Heart left ventricle (tissue), 13 donors: Measurements from ENCODE around the gene DNAJB14.

Source experiments
- CTCF ChIP-seq, 12 donors: fragments of 200-600 bp; sonication (generic) in 4 of 12; IDR thresholded peaks; one replicate each; pipeline versions ENCODE4 v1.5.0 to v1.8.0; 2018 to 2022; ENCODE audit warnings: antibody characterized with exemption in 12 of 12, mild to moderate bottlenecking in 5 of 12
- POLR2A ChIP-seq, 2 donors: fragments of 450-650 bp; IDR thresholded peaks; one replicate each; pipeline ENCODE4 v1.6.1; 2017; ENCODE audit warnings: antibody characterized with exemption in 2 of 2, mild to moderate bottlenecking in 2 of 2, moderate library complexity in 2 of 2
- donor health status: ischemic (EF 13 %, LVEDD 7.1; RV severe dilation, severe dysfunction).
- donor health status: DM: no; HTN: yes; CAD: no.
- donor health status: DM: no; HTN: no; CAD: no.
- donor health status: ischemic (EF 25% LVEDD 6.9; RV normal size, moderate dysfunction).
- donor health status: ischemic (EF 25% LVEDD 5.7; RV mildly dilated, moderate dysfunction).
- donor health status: ischemic (EF 35%, LVEDD 5.7; RV mildly dilated, moderate dysfunction).
- donor health status: nonischemic (EF 11% LVEDD 7.7; RV severe dilation, severe dysfunction).
- donor health status: DM: yes; HTN: yes; CAD: no.
- donor health status: PGD.
- donor health status: ischemic (EF 29% LVEDD 5.4; RV normal size, mild dysfunction).
- donor health status: nonischemic (EF 23%, LVEDD 6.1; RV moderate dilation, normal function).

GRCh38 chr4:99927566-99927965, 18.9 kb downstream of the DNAJB14 start:
- TF ChIP-seq CTCF (IDR thresholded peaks at IDR 0.05) (no peak), POLR2A (IDR thresholded peaks at IDR 0.05) (no peak)
